Skeletal muscle satellite cell (primary cell): Measurements from ENCODE around the gene C19orf12.

Source experiments
- H3K27me3 ChIP-seq: 2 replicates; pipeline ENCODE4 v1.7.0; 2013; ENCODE audit warnings: low read length; ENCODE audit not compliant: control insufficient read depth, insufficient read depth
- H3K36me3 ChIP-seq: 2 replicates; pipeline ENCODE4 v1.7.0; 2013; ENCODE audit warnings: mild to moderate bottlenecking, control low read depth, low read length; ENCODE audit not compliant: insufficient read depth
- H3K4me1 ChIP-seq: 2 replicates; pipeline ENCODE4 v1.7.0; 2013; ENCODE audit warnings: low read length; ENCODE audit not compliant: control insufficient read depth, insufficient read depth
- H3K4me2 ChIP-seq: 2 replicates; pipeline ENCODE4 v1.7.0; 2013; ENCODE audit warnings: mild to moderate bottlenecking, low read length
- H3K4me3 ChIP-seq: 2 replicates; pipeline ENCODE4 v1.7.0; 2013; ENCODE audit warnings: low read length
- H3K9ac ChIP-seq: 2 replicates; pipeline ENCODE4 v1.7.0; 2013; ENCODE audit warnings: mild to moderate bottlenecking, low read depth, low read length, moderate library complexity
- H3K9me3 ChIP-seq: replicated peaks from 2 replicates; pipeline ENCODE4 v1.7.0; 2013; ENCODE audit warnings: mild to moderate bottlenecking, control low read depth, low read length

The C19orf12 gene

GRCh38 chr19:29751932-29752331 lies 36.9 kb upstream of the C19orf12 start:
- Histone ChIP-seq H3K36me3 (no peaks in the 10 kb centered on the region), H3K4me3 (no peak overlapping the region), H3K9me3 (no peaks in the 10 kb centered on the region), H3K4me2 (no peak overlapping the region), H3K4me1 (no peaks in the 10 kb centered on the region), H3K27me3 (peaks cover 15% of the 10 kb centered on the region), H3K9ac (no peak overlapping the region)

GRCh38 chr19:29750001-29750400 lies 34.9 kb upstream of the C19orf12 start:
- Histone ChIP-seq H3K4me1 (no peaks in the 10 kb centered on the region), H3K4me2 (no peak overlapping the region), H3K4me3 (no peak overlapping the region), H3K9me3 (no peaks in the 10 kb centered on the region), H3K9ac (no peak overlapping the region), H3K36me3 (no peaks in the 10 kb centered on the region), H3K27me3 (peaks cover 14% of the 10 kb centered on the region)

GRCh38 chr19:29748996-29749849 lies 34.2 kb upstream of the C19orf12 start:
- H3K9ac ChIP-seq, result no peak overlapping the region
- no peaks in the 10 kb centered on the region for H3K9me3 ChIP-seq
- H3K36me3 ChIP-seq, result no peaks in the 10 kb centered on the region
- H3K4me3 ChIP-seq, result no peak overlapping the region
- H3K4me1 ChIP-seq, result no peaks in the 10 kb centered on the region
- no peak overlapping the region for H3K4me2 ChIP-seq
- peaks cover 15% of the 10 kb centered on the region for H3K27me3 ChIP-seq

GRCh38 chr19:29745253-29745652 lies 30.2 kb upstream of the C19orf12 start:
- Histone ChIP-seq H3K9ac (no peak overlapping the region), H3K4me3 (no peak overlapping the region), H3K36me3 (no peaks in the 10 kb centered on the region), H3K4me2 (no peak overlapping the region), H3K4me1 (no peaks in the 10 kb centered on the region), H3K27me3 (peaks cover 11% of the 10 kb centered on the region), H3K9me3 (no peaks in the 10 kb centered on the region)

GRCh38 chr19:29743681-29744080 lies 28.6 kb upstream of the C19orf12 start:
- H3K36me3 ChIP-seq, result no peaks in the 10 kb centered on the region
- no peaks in the 10 kb centered on the region for H3K9me3 ChIP-seq
- H3K9ac ChIP-seq, result no peak overlapping the region
- no peak overlapping the region for H3K4me2 ChIP-seq
- no peak overlapping the region for H3K4me3 ChIP-seq
- peaks cover 8% of the 10 kb centered on the region for H3K27me3 ChIP-seq
- H3K4me1 ChIP-seq, result no peaks in the 10 kb centered on the region

GRCh38 chr19:29741776-29742175 lies 26.7 kb upstream of the C19orf12 start:
- no peaks in the 10 kb centered on the region for H3K9me3 ChIP-seq

GRCh38 chr19:29741226-29741625 lies 26.2 kb upstream of the C19orf12 start:
- no peaks in the 10 kb centered on the region for H3K9me3 ChIP-seq
- no peak overlapping the region for H3K4me2 ChIP-seq
- H3K9ac ChIP-seq, result no peak overlapping the region
- H3K4me3 ChIP-seq, result no peak overlapping the region
- H3K4me1 ChIP-seq, result no peaks in the 10 kb centered on the region
- peaks cover 8% of the 10 kb centered on the region for H3K27me3 ChIP-seq
- H3K36me3 ChIP-seq, result no peaks in the 10 kb centered on the region

More at GRCh38 chr19:29741776-29742175, 26.7 kb upstream of the C19orf12 start:
- Histone ChIP-seq H3K4me1 (no peaks in the 10 kb centered on the region), H3K4me3 (no peak overlapping the region), H3K27me3 (peaks cover 8% of the 10 kb centered on the region), H3K4me2 (no peak overlapping the region), H3K9ac (no peak overlapping the region), H3K36me3 (no peaks in the 10 kb centered on the region)

- Histone ChIP-seq H3K4me1 (no peaks in the 10 kb centered on the region), H3K27me3 (peaks cover 15% of the 10 kb centered on the region), H3K4me3 (no peak overlapping the region), H3K9ac (no peak overlapping the region), H3K36me3 (no peaks in the 10 kb centered on the region), H3K9me3 (no peaks in the 10 kb centered on the region), H3K4me2 (no peak overlapping the region)
These were observed 22.5 kb upstream of the C19orf12 start for GRCh38 chr19:29737461-29738000.

GRCh38 chr19:29735829-29736228 lies 20.8 kb upstream of the C19orf12 start:
- peaks cover 23% of the 10 kb centered on the region for H3K27me3 ChIP-seq
- no peak overlapping the region for H3K9ac ChIP-seq
- H3K4me2 ChIP-seq, result no peak overlapping the region
- no peaks in the 10 kb centered on the region for H3K4me1 ChIP-seq
- no peaks in the 10 kb centered on the region for H3K9me3 ChIP-seq
- no peaks in the 10 kb centered on the region for H3K36me3 ChIP-seq
- no peak overlapping the region for H3K4me3 ChIP-seq

GRCh38 chr19:29731331-29731850 lies 16.3 kb upstream of the C19orf12 start:
- H3K9ac ChIP-seq, result no peak overlapping the region

GRCh38 chr19:29727906-29728305 lies 12.8 kb upstream of the C19orf12 start:
- Histone ChIP-seq H3K9me3 (no peaks in the 10 kb centered on the region), H3K36me3 (no peaks in the 10 kb centered on the region), H3K4me3 (no peak overlapping the region), H3K4me1 (peaks cover 5% of the 10 kb centered on the region), H3K27me3 (peaks cover 60% of the 10 kb centered on the region), H3K4me2 (no peak overlapping the region), H3K9ac (no peak overlapping the region)

More at GRCh38 chr19:29731331-29731850, 16.3 kb upstream of the C19orf12 start:
- no peaks in the 10 kb centered on the region for H3K9me3 ChIP-seq
- no peak overlapping the region for H3K4me2 ChIP-seq
- H3K27me3 ChIP-seq, result peaks cover 38% of the 10 kb centered on the region
- H3K36me3 ChIP-seq, result no peaks in the 10 kb centered on the region
- no peaks in the 10 kb centered on the region for H3K4me1 ChIP-seq
- no peak overlapping the region for H3K4me3 ChIP-seq
